B cell (primary cell): ENCODE results near the gene TRAF3. TPM values are rescaled to one million over a fixed set of nuclear protein-coding genes. Genes with fewer than 3 reads are reported as not detected.

Source experiments
- ATAC-seq: fragments of 200-7000 bp; cut with Tn5 transposase; one replicate; pipeline ENCODE4 v1.10.0; 2021; ENCODE audit warnings: low read depth, mild to moderate bottlenecking, moderate number of reproducible peaks, moderate library complexity
- CTCF ChIA-PET: fragments of 350-600 bp; sonication (Branson Sonifier 250); formaldehyde crosslinking; loops from one replicate; lab custom pipeline; 2021; ENCODE audit warnings: antibody characterized with exemption, inconsistent platforms; lab: Charles Lee
- POLR2A ChIA-PET: fragments of 350-600 bp; sonication (Branson Sonifier 250); formaldehyde crosslinking; loops from one replicate; lab custom pipeline; 2021; ENCODE audit warnings: antibody characterized with exemption; lab: Charles Lee
- DNase-seq: peaks from one replicate; pipeline ENCODE4 v3.0.0; 2013
- H2AFZ ChIP-seq: 2 replicates; pipeline ENCODE4 v1.6.1; 2012; ENCODE audit warnings: mild to moderate bottlenecking, low read depth, low read length; ENCODE audit not compliant: insufficient read depth, poor library complexity, severe bottlenecking
- H3K27ac ChIP-seq, 2 donors: 1 replicate in 1 of 2; 2 replicates in 1 of 2; pipeline ENCODE4 v1.5.1; 2012 to 2013; ENCODE audit warnings: low read length in 2 of 2, mild to moderate bottlenecking in 2 of 2, moderate library complexity in 1 of 2
- H3K27me3 ChIP-seq, 4 experiments: fragments of 200-600 bp in 1 of 4; sonication (generic) in 1 of 4; replicated peaks in 1 of 4; 1 replicate in 2 of 4; 2 replicates in 2 of 4; pipeline versions ENCODE4 v1.6.1 to v1.7.0; 2013 to 2016; ENCODE audit warnings: low read length in 3 of 4, mild to moderate bottlenecking in 2 of 4, mixed read lengths in 1 of 4, moderate library complexity in 1 of 4; ENCODE audit not compliant: insufficient read depth in 4 of 4, control insufficient read depth in 3 of 4; ENCODE audit errors: control extremely low read depth in 1 of 4
- H3K36me3 ChIP-seq, 2 experiments: replicated peaks in 1 of 2; 1 replicate in 1 of 2; 2 replicates in 1 of 2; pipeline versions ENCODE4 v1.6.1 to v1.7.1; 2013; ENCODE audit warnings: low read length in 1 of 2; ENCODE audit not compliant: insufficient read depth in 2 of 2, control insufficient read depth in 1 of 2; ENCODE audit errors: control extremely low read depth in 1 of 2, extremely low read depth in 1 of 2
- H3K4me1 ChIP-seq, 2 donors: fragments of 200-600 bp in 1 of 2; sonication (generic) in 1 of 2; 1 replicate in 1 of 2; 2 replicates in 1 of 2; pipeline versions ENCODE4 v1.5.1 to v1.6.1; 2013 to 2017; ENCODE audit warnings: low read length in 2 of 2; ENCODE audit not compliant: control insufficient read depth in 2 of 2, insufficient read depth in 2 of 2
- H3K4me2 ChIP-seq: replicated peaks from 2 replicates; pipeline ENCODE3; 2012; ENCODE audit warnings: mild to moderate bottlenecking, low read depth, low read length; ENCODE audit not compliant: poor library complexity, severe bottlenecking
- H3K4me3 ChIP-seq, 5 experiments: fragments of 200-600 bp in 1 of 5; sonication (generic) in 1 of 5; 1 replicate in 3 of 5; 2 replicates in 2 of 5; pipeline versions ENCODE4 v1.5.1 to v1.7.0; 2011 to 2016; ENCODE audit warnings: low read length in 4 of 5, mild to moderate bottlenecking in 4 of 5, low read depth in 2 of 5, control low read depth in 1 of 5, moderate library complexity in 1 of 5; ENCODE audit not compliant: insufficient read depth in 1 of 5; ENCODE audit errors: control extremely low read depth in 1 of 5, extremely low read depth in 1 of 5
- H3K79me2 ChIP-seq: fragments of 200-600 bp; sonication (generic); one replicate; pipeline ENCODE4 v1.6.0; 2016; ENCODE audit warnings: low read length; ENCODE audit not compliant: control insufficient read depth, insufficient read depth
- H3K9ac ChIP-seq: fragments of 200-600 bp; sonication (generic); 2 replicates; pipeline ENCODE4 v1.6.1; 2017; ENCODE audit warnings: mild to moderate bottlenecking, low read length, moderate library complexity
- H3K9me3 ChIP-seq, 3 donors: one replicate each; pipeline versions ENCODE4 v1.6.1 to v1.7.1; 2013; ENCODE audit warnings: low read length in 2 of 3; ENCODE audit not compliant: control insufficient read depth in 2 of 3, insufficient read depth in 1 of 3; ENCODE audit errors: control extremely low read depth in 1 of 3
- H4K20me1 ChIP-seq: 2 replicates; pipeline ENCODE4 v1.6.0; 2012; ENCODE audit warnings: mild to moderate bottlenecking, low read length; ENCODE audit not compliant: insufficient read depth, control insufficient read depth, poor library complexity, severe bottlenecking
- H3K27ac Mint-ChIP-seq: one replicate; pipeline ENCODE4 v1.8.0; 2021; ENCODE audit warnings: mixed read lengths
- H3K27me3 Mint-ChIP-seq: one replicate; pipeline ENCODE4 v1.8.0; 2021; ENCODE audit warnings: mixed read lengths
- H3K4me1 Mint-ChIP-seq: one replicate; pipeline ENCODE4 v1.8.0; 2021; ENCODE audit warnings: mixed read lengths
- H3K4me3 Mint-ChIP-seq: one replicate; pipeline ENCODE4 v1.8.0; 2021; ENCODE audit warnings: mixed read lengths
- H3K9me3 Mint-ChIP-seq: one replicate; pipeline ENCODE4 v1.8.0; 2022; ENCODE audit warnings: mixed read lengths; ENCODE audit not compliant: insufficient read depth
- EZH2 ChIP-seq: IDR thresholded peaks from 2 replicates; pipeline ENCODE4 v1.6.1; 2012; ENCODE audit warnings: borderline replicate concordance, low read depth, mild to moderate bottlenecking, moderate library complexity, low read length; ENCODE audit not compliant: insufficient read depth, poor library complexity, severe bottlenecking
- WGBS: methylation state at CpG from one replicate; pipeline ENCODE4 v1.1.5; 2013; ENCODE audit warnings: missing lambda C conversion rate; ENCODE audit not compliant: insufficient coverage; 5-methylcytosine and 5-hydroxymethylcytosine counted together
- intact Hi-C: fragments of 100-400 bp; cut with micrococcal nuclease; formaldehyde crosslinking; loops from one replicate; pipeline ENCODE4 v1.10.0; 2022
- polyA plus RNA-seq: library from polyadenylated mRNA; depleted of rRNA; stranded (reverse); fragments of >200 nt; gene quantifications from 2 replicates; pipeline ENCODE4 v1.2.3, GENCODE V29; 2012
- total RNA-seq, 2 donors: library from RNA; stranded (reverse); fragments of 120-200 nt in 1 of 2; gene quantifications; 1 replicate in 1 of 2; 2 replicates in 1 of 2; pipeline versions ENCODE4 v1.2.3 to v1.2.4, GENCODE V29; 2013 to 2022
- TF ChIP-seq, protein P1 (sequence below): fragments of 200-600 bp; IDR thresholded peaks from one replicate; pipeline ENCODE4 v1.8.0; 2022; ENCODE audit warnings: antibody characterized with exemption, mild to moderate bottlenecking

TRAF3 gene
- total and polyA plus RNA-seq, 2 donors (not counting 1 experiment from before 2014, with no cell fraction given): 42.8 to 89.8 TPM

GRCh38 chr14:102840771-102841528 is 63.7 kb downstream of the TRAF3 start:
- Histone ChIP-seq H3K9me3 (no peaks in the 10 kb centered on the region), H3K27ac (no peak overlapping the region), H3K9ac (no peak overlapping the region), H3K27me3 (no peaks in the 10 kb centered on the region), H2AFZ (no peak overlapping the region), H3K79me2 (peaks cover 91% of the 10 kb centered on the region), H3K36me3 (peaks cover 3 to 27% of the 10 kb centered on the region in 2 experiments), H3K4me3 (no peak overlapping the region), H3K4me1 (no peaks in the 10 kb centered on the region), H3K4me2 (no peak overlapping the region), H4K20me1 (peaks cover 46% of the 10 kb centered on the region)
- ATAC-seq (no peak), DNase-seq (no peak)
- ChIA-PET POLR2A (no interaction called here), CTCF (interaction anchor here (1.0 to 1.7 kb wide), 2 partner anchors 22 to 74 kb away, joined by 3 to 6 read pairs; no protein-coding TSS in a partner anchor)
- WGBS: 54% methylated on average over 4 of the region's 8 CpGs
- intact Hi-C loops: no loop called here
- H3K4me1 Mint-ChIP-seq: peaks cover 14% of the 10 kb centered on the region
- H3K27ac Mint-ChIP-seq: no peak overlapping the region
- TF ChIP-seq EZH2: no peak
- TF ChIP-seq, protein P1, sequence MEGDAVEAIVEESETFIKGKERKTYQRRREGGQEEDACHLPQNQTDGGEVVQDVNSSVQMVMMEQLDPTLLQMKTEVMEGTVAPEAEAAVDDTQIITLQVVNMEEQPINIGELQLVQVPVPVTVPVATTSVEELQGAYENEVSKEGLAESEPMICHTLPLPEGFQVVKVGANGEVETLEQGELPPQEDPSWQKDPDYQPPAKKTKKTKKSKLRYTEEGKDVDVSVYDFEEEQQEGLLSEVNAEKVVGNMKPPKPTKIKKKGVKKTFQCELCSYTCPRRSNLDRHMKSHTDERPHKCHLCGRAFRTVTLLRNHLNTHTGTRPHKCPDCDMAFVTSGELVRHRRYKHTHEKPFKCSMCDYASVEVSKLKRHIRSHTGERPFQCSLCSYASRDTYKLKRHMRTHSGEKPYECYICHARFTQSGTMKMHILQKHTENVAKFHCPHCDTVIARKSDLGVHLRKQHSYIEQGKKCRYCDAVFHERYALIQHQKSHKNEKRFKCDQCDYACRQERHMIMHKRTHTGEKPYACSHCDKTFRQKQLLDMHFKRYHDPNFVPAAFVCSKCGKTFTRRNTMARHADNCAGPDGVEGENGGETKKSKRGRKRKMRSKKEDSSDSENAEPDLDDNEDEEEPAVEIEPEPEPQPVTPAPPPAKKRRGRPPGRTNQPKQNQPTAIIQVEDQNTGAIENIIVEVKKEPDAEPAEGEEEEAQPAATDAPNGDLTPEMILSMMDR: no peak
- H3K9me3 Mint-ChIP-seq: no peaks in the 10 kb centered on the region
- no peaks in the 10 kb centered on the region for H3K27me3 Mint-ChIP-seq
- H3K4me3 Mint-ChIP-seq: no peak overlapping the region
